Ramos (cell line): ENCODE results near the gene SLC5A6.

Source experiments
- in situ Hi-C: fragments of 300-500 bp; cut with MboI; formaldehyde crosslinking; loops from one replicate; pipeline ENCODE4 v1.14.3; 2022; ENCODE audit warnings: low sequenced_read_pairs; ENCODE audit not compliant: unreplicated experiment

Gene SLC5A6

GRCh38 chr2:27237341-27237945 lies 25.4 kb upstream of the SLC5A6 start:
- in situ Hi-C loops, result no loop called here

GRCh38 chr2:27236626-27237025 lies 24.6 kb upstream of the SLC5A6 start:
- in situ Hi-C loops, result no loop called here

- in situ Hi-C loops, result no loop called here
Measured at GRCh38 chr2:27236136-27236535, 24.1 kb upstream of the SLC5A6 start.

GRCh38 chr2:27233341-27233740 lies 21.3 kb upstream of the SLC5A6 start:
- in situ Hi-C loops, result no loop called here

GRCh38 chr2:27231921-27232320 lies 19.9 kb upstream of the SLC5A6 start:
- in situ Hi-C loops, result no loop called here

GRCh38 chr2:27227501-27227900 lies 15.4 kb upstream of the SLC5A6 start:
- in situ Hi-C loops, result no loop called here

- in situ Hi-C loops, result no loop called here
Measured at GRCh38 chr2:27225526-27225925, 13.5 kb upstream of the SLC5A6 start.

- in situ Hi-C loops, result no loop called here
Measured at GRCh38 chr2:27223416-27223815, 11.3 kb upstream of the SLC5A6 start.

- in situ Hi-C loops, result no loop called here
Measured at GRCh38 chr2:27222407-27222806, 10.3 kb upstream of the SLC5A6 start.

- in situ Hi-C loops, result no loop called here
Measured at GRCh38 chr2:27221166-27221565, 9.1 kb upstream of the SLC5A6 start.

- in situ Hi-C loops, result no loop called here
Measured at GRCh38 chr2:27220091-27220490, 8.0 kb upstream of the SLC5A6 start.

GRCh38 chr2:27219091-27219490 lies 7.0 kb upstream of the SLC5A6 start:
- in situ Hi-C loops, result no loop called here

- in situ Hi-C loops, result no loop called here
Measured at GRCh38 chr2:27218614-27219013, 6.5 kb upstream of the SLC5A6 start.

GRCh38 chr2:27217173-27218121 lies 5.4 kb upstream of the SLC5A6 start, which contains the start of gene CAD:
CAD (plus strand) TSS chr2:27217369; CDS start chr2:27217552, 183 bp downstream.
- in situ Hi-C loops, result no loop called here

- in situ Hi-C loops, result no loop called here
Measured at GRCh38 chr2:27216416-27217137, 4.5 kb upstream of the SLC5A6 start.

GRCh38 chr2:27214941-27215340 lies 2.9 kb upstream of the SLC5A6 start:
- in situ Hi-C loops, result no loop called here

- in situ Hi-C loops, result no loop called here
Measured at GRCh38 chr2:27212626-27213471, 781 bp upstream of the SLC5A6 start.

- in situ Hi-C loops, result no loop called here
Measured at GRCh38 chr2:27211241-27211942, 676 bp downstream of the SLC5A6 start.

GRCh38 chr2:27209621-27210401 lies 2.3 kb downstream of the SLC5A6 start:
- in situ Hi-C loops, result no loop called here
